GM23338 (cell line): Measurements from ENCODE around the gene KCTD10. TPM values are rescaled to one million over a fixed set of nuclear protein-coding genes. Genes with fewer than 3 reads are reported as not detected.

Source experiments
- ATAC-seq: fragments of 200-7000 bp; cut with Tn5 transposase; 3 replicates; pipeline ENCODE4 v1.9.1; 2020
- DNase-seq: peaks from one replicate; pipeline ENCODE4 v3.0.0-alpha.2; 2015; ENCODE audit warnings: low spot score
- H2AFZ ChIP-seq: fragments of 200-600 bp; sonication (generic); 2 replicates; pipeline ENCODE4 v1.8.0; 2016; ENCODE audit warnings: antibody characterized with exemption, mild to moderate bottlenecking, moderate library complexity
- H3F3A ChIP-seq: fragments of 200-600 bp; sonication (generic); replicated peaks from 2 replicates; pipeline ENCODE4 v1.8.0; 2017; ENCODE audit warnings: antibody characterized with exemption, mixed run types, low read depth
- H3K27ac ChIP-seq: fragments of 200-600 bp; sonication (generic); 2 replicates; pipeline ENCODE4 v1.6.1; 2016; ENCODE audit warnings: low read depth
- H3K27me3 ChIP-seq: fragments of 200-600 bp; sonication (generic); 2 replicates; pipeline ENCODE4 v1.8.0; 2016; ENCODE audit warnings: mild to moderate bottlenecking, mixed run types, moderate library complexity; ENCODE audit not compliant: insufficient read depth
- H3K36me3 ChIP-seq: fragments of 200-600 bp; sonication (generic); 2 replicates; pipeline ENCODE4 v1.8.0; 2016; ENCODE audit warnings: mild to moderate bottlenecking; ENCODE audit not compliant: insufficient read depth
- H3K4me1 ChIP-seq: fragments of 200-600 bp; sonication (generic); 2 replicates; pipeline ENCODE4 v1.8.0; 2016; ENCODE audit warnings: mild to moderate bottlenecking, moderate library complexity; ENCODE audit not compliant: insufficient read depth
- H3K4me2 ChIP-seq: fragments of 200-600 bp; sonication (generic); 2 replicates; pipeline ENCODE4 v1.7.1; 2017; ENCODE audit warnings: mixed run types
- H3K4me3 ChIP-seq: fragments of 200-600 bp; sonication (generic); 2 replicates; pipeline ENCODE4 v1.6.1; 2016; ENCODE audit warnings: mixed run types
- H3K79me2 ChIP-seq: fragments of 200-600 bp; sonication (generic); replicated peaks from 2 replicates; pipeline ENCODE4 v1.8.0; 2017; ENCODE audit warnings: mild to moderate bottlenecking; ENCODE audit not compliant: insufficient read depth
- H3K9me2 ChIP-seq: fragments of 200-600 bp; sonication (generic); 2 replicates; pipeline ENCODE4 v1.8.0; 2017; ENCODE audit not compliant: insufficient read depth
- H4K20me1 ChIP-seq: fragments of 200-600 bp; sonication (generic); replicated peaks from 2 replicates; pipeline ENCODE4 v1.8.0; 2017; ENCODE audit warnings: mild to moderate bottlenecking; ENCODE audit not compliant: insufficient read depth
- H3K27ac Mint-ChIP-seq: 2 replicates; pipeline ENCODE4 v1.8.0; 2020; ENCODE audit warnings: inconsistent platforms, mild to moderate bottlenecking, moderate library complexity, mixed read lengths
- H3K27me3 Mint-ChIP-seq: 3 replicates; pipeline ENCODE4 v1.8.0; 2022; ENCODE audit warnings: low read depth, mild to moderate bottlenecking, moderate library complexity, mixed read lengths, inconsistent platforms; ENCODE audit not compliant: insufficient read depth, poor library complexity
- H3K36me3 Mint-ChIP-seq: 3 replicates; pipeline ENCODE4 v1.8.0; 2021; ENCODE audit warnings: low read depth, mild to moderate bottlenecking, inconsistent platforms, moderate library complexity, mixed read lengths
- H3K4me1 Mint-ChIP-seq: 3 replicates; pipeline ENCODE4 v1.8.0; 2020; ENCODE audit warnings: mild to moderate bottlenecking, inconsistent platforms, mixed read lengths
- H3K4me3 Mint-ChIP-seq: 3 replicates; pipeline ENCODE4 v1.8.0; 2021; ENCODE audit warnings: moderate library complexity, mild to moderate bottlenecking, inconsistent platforms, mixed read lengths
- H3K9me3 Mint-ChIP-seq: 3 replicates; pipeline ENCODE4 v1.8.0; 2020; ENCODE audit warnings: moderate library complexity, mild to moderate bottlenecking, inconsistent platforms, mixed read lengths
- POLR2AphosphoS5 ChIP-seq: IDR thresholded peaks from 2 replicates; pipeline ENCODE4 v1.6.1; 2016; ENCODE audit warnings: antibody characterized with exemption, low read depth
- STAT1 ChIP-seq: IDR thresholded peaks from one replicate; pipeline ENCODE4 v1.6.1; 2016; ENCODE audit warnings: antibody characterized with exemption; ENCODE audit not compliant: unreplicated experiment
- polyA plus RNA-seq: library from polyadenylated mRNA; unstranded; fragments of >200 nt; fragmentation: Nextera tagmentation; extraction: Ambion mirVana; gene quantifications from 2 replicates; pipeline ENCODE4 v1.2.1, GENCODE V29; 2016
- total RNA-seq: library from RNA; depleted of rRNA; stranded (reverse); fragments of >200 nt; shearing (Covaris generic); gene quantifications from 2 replicates; pipeline ENCODE4 v1.2.3, GENCODE V29; 2014
- TF ChIP-seq, protein P1 (sequence below): fragments of 250-450 bp; sonication (Bioruptor Pico); IDR thresholded peaks from 2 replicates; pipeline ENCODE4 v1.5.0; 2020; ENCODE audit warnings: mild to moderate bottlenecking, moderate library complexity
- TF ChIP-seq, protein P2 (sequence below), 2 experiments: fragments of 200-600 bp in 1 of 2; sonication (generic) in 1 of 2; conservative IDR thresholded peaks; 2 replicates each; pipeline versions ENCODE4 v1.5.1 to v1.6.1; 2016 to 2017; ENCODE audit warnings: antibody characterized with exemption in 2 of 2, low read depth in 2 of 2, mild to moderate bottlenecking in 2 of 2, moderate library complexity in 1 of 2
- TF ChIP-seq, protein P3 (sequence below): IDR thresholded peaks from 2 replicates; pipeline ENCODE4 v1.6.1; 2016; ENCODE audit warnings: antibody characterized with exemption

Gene KCTD10
- total and polyA plus RNA-seq, 2 experiments from 2014 or later: 15.8 to 45.2 TPM

DNA sequence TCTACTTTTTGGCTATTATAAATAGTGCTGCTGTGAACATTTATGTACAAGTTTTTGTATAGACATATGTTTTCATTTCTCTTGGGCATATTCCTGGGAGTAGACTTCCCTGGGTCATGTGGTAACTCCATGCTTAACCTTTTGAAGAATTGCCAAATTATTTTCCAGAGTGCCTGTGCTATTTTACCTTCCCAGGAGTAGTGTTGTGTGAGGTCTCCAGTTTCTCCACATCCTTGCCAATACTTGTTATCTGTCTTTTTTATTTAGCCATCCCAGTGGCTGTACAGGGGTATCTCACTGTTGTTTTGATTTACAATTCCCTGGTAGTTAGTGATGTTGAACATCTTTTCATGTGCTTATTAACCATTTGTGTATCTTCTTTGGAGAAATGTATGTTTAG is 19.2 kb upstream of the KCTD10 start:
- H3K79me2 ChIP-seq: no peaks in the 10 kb centered on the region
- peaks cover 45% of the 10 kb centered on the region for H3K36me3 Mint-ChIP-seq
- H3K4me2 ChIP-seq: no peak overlapping the region
- peaks cover 2% of the 10 kb centered on the region for H3K27me3 Mint-ChIP-seq
- H3K27me3 ChIP-seq: no peaks in the 10 kb centered on the region
- H3K9me3 Mint-ChIP-seq: peaks cover 13% of the 10 kb centered on the region
- H3K4me1 Mint-ChIP-seq: no peaks in the 10 kb centered on the region
- H3K27ac Mint-ChIP-seq: no peak overlapping the region
- H3K36me3 ChIP-seq: peaks cover 26% of the 10 kb centered on the region; the same call in 1 of the 2 replicates
- no peaks in the 10 kb centered on the region for H4K20me1 ChIP-seq
- TF ChIP-seq POLR2AphosphoS5 (no peak), STAT1 (no peak)
- TF ChIP-seq, protein P1, sequence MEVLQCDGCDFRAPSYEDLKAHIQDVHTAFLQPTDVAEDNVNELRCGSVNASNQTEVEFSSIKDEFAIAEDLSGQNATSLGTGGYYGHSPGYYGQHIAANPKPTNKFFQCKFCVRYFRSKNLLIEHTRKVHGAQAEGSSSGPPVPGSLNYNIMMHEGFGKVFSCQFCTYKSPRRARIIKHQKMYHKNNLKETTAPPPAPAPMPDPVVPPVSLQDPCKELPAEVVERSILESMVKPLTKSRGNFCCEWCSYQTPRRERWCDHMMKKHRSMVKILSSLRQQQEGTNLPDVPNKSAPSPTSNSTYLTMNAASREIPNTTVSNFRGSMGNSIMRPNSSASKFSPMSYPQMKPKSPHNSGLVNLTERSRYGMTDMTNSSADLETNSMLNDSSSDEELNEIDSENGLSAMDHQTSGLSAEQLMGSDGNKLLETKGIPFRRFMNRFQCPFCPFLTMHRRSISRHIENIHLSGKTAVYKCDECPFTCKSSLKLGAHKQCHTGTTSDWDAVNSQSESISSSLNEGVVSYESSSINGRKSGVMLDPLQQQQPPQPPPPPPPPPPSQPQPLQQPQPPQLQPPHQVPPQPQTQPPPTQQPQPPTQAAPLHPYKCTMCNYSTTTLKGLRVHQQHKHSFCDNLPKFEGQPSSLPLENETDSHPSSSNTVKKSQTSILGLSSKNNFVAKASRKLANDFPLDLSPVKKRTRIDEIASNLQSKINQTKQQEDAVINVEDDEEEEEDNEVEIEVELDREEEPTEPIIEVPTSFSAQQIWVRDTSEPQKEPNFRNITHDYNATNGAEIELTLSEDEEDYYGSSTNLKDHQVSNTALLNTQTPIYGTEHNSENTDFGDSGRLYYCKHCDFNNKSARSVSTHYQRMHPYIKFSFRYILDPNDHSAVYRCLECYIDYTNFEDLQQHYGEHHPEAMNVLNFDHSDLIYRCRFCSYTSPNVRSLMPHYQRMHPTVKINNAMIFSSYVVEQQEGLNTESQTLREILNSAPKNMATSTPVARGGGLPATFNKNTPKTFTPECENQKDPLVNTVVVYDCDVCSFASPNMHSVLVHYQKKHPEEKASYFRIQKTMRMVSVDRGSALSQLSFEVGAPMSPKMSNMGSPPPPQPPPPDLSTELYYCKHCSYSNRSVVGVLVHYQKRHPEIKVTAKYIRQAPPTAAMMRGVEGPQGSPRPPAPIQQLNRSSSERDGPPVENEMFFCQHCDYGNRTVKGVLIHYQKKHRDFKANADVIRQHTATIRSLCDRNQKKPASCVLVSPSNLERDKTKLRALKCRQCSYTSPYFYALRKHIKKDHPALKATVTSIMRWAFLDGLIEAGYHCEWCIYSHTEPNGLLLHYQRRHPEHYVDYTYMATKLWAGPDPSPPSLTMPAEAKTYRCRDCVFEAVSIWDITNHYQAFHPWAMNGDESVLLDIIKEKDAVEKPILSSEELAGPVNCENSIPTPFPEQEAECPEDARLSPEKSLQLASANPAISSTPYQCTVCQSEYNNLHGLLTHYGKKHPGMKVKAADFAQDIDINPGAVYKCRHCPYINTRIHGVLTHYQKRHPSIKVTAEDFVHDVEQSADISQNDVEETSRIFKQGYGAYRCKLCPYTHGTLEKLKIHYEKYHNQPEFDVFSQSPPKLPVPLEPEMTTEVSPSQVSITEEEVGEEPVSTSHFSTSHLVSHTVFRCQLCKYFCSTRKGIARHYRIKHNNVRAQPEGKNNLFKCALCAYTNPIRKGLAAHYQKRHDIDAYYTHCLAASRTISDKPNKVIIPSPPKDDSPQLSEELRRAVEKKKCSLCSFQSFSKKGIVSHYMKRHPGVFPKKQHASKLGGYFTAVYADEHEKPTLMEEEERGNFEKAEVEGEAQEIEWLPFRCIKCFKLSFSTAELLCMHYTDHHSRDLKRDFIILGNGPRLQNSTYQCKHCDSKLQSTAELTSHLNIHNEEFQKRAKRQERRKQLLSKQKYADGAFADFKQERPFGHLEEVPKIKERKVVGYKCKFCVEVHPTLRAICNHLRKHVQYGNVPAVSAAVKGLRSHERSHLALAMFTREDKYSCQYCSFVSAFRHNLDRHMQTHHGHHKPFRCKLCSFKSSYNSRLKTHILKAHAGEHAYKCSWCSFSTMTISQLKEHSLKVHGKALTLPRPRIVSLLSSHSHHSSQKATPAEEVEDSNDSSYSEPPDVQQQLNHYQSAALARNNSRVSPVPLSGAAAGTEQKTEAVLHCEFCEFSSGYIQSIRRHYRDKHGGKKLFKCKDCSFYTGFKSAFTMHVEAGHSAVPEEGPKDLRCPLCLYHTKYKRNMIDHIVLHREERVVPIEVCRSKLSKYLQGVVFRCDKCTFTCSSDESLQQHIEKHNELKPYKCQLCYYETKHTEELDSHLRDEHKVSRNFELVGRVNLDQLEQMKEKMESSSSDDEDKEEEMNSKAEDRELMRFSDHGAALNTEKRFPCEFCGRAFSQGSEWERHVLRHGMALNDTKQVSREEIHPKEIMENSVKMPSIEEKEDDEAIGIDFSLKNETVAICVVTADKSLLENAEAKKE: no peak
- TF ChIP-seq, protein P2, sequence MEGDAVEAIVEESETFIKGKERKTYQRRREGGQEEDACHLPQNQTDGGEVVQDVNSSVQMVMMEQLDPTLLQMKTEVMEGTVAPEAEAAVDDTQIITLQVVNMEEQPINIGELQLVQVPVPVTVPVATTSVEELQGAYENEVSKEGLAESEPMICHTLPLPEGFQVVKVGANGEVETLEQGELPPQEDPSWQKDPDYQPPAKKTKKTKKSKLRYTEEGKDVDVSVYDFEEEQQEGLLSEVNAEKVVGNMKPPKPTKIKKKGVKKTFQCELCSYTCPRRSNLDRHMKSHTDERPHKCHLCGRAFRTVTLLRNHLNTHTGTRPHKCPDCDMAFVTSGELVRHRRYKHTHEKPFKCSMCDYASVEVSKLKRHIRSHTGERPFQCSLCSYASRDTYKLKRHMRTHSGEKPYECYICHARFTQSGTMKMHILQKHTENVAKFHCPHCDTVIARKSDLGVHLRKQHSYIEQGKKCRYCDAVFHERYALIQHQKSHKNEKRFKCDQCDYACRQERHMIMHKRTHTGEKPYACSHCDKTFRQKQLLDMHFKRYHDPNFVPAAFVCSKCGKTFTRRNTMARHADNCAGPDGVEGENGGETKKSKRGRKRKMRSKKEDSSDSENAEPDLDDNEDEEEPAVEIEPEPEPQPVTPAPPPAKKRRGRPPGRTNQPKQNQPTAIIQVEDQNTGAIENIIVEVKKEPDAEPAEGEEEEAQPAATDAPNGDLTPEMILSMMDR (conservative IDR thresholded peaks at IDR 0.05; ENCODE audit: low read depth in 2 of 2): no peak
- TF ChIP-seq, protein P3, sequence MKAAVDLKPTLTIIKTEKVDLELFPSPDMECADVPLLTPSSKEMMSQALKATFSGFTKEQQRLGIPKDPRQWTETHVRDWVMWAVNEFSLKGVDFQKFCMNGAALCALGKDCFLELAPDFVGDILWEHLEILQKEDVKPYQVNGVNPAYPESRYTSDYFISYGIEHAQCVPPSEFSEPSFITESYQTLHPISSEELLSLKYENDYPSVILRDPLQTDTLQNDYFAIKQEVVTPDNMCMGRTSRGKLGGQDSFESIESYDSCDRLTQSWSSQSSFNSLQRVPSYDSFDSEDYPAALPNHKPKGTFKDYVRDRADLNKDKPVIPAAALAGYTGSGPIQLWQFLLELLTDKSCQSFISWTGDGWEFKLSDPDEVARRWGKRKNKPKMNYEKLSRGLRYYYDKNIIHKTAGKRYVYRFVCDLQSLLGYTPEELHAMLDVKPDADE: no peak
- no peaks in the 10 kb centered on the region for H3K9me2 ChIP-seq
- no peak overlapping the region for H2AFZ ChIP-seq
- H3K4me1 ChIP-seq: no peaks in the 10 kb centered on the region
- no peak for DNase-seq
- no peak overlapping the region for H3K4me3 ChIP-seq
- no peak overlapping the region for H3K4me3 Mint-ChIP-seq
- no peak for ATAC-seq
- H3K27ac ChIP-seq: no peak overlapping the region
- no peaks in the 10 kb centered on the region for H3F3A ChIP-seq
